Nephron (organoid): Measurements from ENCODE around the gene XPNPEP1.

Experiments
- H3K27ac Mint-ChIP-seq, 3 experiments: 2 replicates each; pipeline ENCODE4 v1.8.0; 2020; ENCODE audit warnings: mixed read lengths in 3 of 3, mild to moderate bottlenecking in 2 of 3, moderate library complexity in 1 of 3
- H3K27me3 Mint-ChIP-seq: 2 replicates; pipeline ENCODE4 v1.8.0; 2021; ENCODE audit warnings: low read depth, mild to moderate bottlenecking, moderate library complexity, mixed read lengths
- H3K36me3 Mint-ChIP-seq: 2 replicates; pipeline ENCODE4 v1.8.0; 2020; ENCODE audit warnings: low read depth, mixed read lengths
- H3K4me1 Mint-ChIP-seq: 2 replicates; pipeline ENCODE4 v1.8.0; 2020; ENCODE audit warnings: mixed read lengths
- H3K4me3 Mint-ChIP-seq, 3 experiments: 2 replicates each; pipeline ENCODE4 v1.8.0; 2020; ENCODE audit warnings: mild to moderate bottlenecking in 3 of 3, mixed read lengths in 3 of 3, moderate library complexity in 2 of 3
- H3K9me3 Mint-ChIP-seq: 2 replicates; pipeline ENCODE4 v1.8.0; 2020; ENCODE audit warnings: mixed read lengths
- CTCF ChIP-seq, 3 experiments: fragments of 200-600 bp; sonication (generic); IDR thresholded peaks; one replicate each; pipeline ENCODE4 v1.5.0; 2021; ENCODE audit warnings: antibody characterized with exemption in 3 of 3; ENCODE audit not compliant: unreplicated experiment in 3 of 3

XPNPEP1 gene

GRCh38 chr10:109851616-109852474 is 71.5 kb downstream of the XPNPEP1 start:
- H3K9me3 Mint-ChIP-seq, result no peaks in the 10 kb centered on the region

GRCh38 chr10:109846832-109847231 is 76.5 kb downstream of the XPNPEP1 start:
- H3K4me1 Mint-ChIP-seq, result no peaks in the 10 kb centered on the region
- H3K4me3 Mint-ChIP-seq, result no peak overlapping the region
- no peaks in the 10 kb centered on the region for H3K9me3 Mint-ChIP-seq
- no peak for TF ChIP-seq CTCF (IDR thresholded peaks at IDR 0.05; ENCODE audit: unreplicated experiment in 3 of 3)
- H3K27ac Mint-ChIP-seq, result no peak overlapping the region
- H3K27me3 Mint-ChIP-seq, result peaks cover 8% of the 10 kb centered on the region
- no peaks in the 10 kb centered on the region for H3K36me3 Mint-ChIP-seq

More at GRCh38 chr10:109851616-109852474, 71.5 kb downstream of the XPNPEP1 start:
- Mint-ChIP-seq H3K4me1 (no peaks in the 10 kb centered on the region), H3K4me3 (no peak overlapping the region), H3K27ac (no peak overlapping the region), H3K27me3 (peaks cover 2% of the 10 kb centered on the region), H3K36me3 (no peaks in the 10 kb centered on the region)
- no peak for TF ChIP-seq CTCF (IDR thresholded peaks at IDR 0.05; ENCODE audit: unreplicated experiment in 3 of 3)

GRCh38 chr10:109845308-109845707 is 78.0 kb downstream of the XPNPEP1 start:
- Mint-ChIP-seq H3K4me1 (no peaks in the 10 kb centered on the region), H3K27ac (no peak overlapping the region), H3K36me3 (no peaks in the 10 kb centered on the region), H3K27me3 (peaks cover 8% of the 10 kb centered on the region), H3K9me3 (no peaks in the 10 kb centered on the region), H3K4me3 (no peak overlapping the region)
- TF ChIP-seq CTCF (IDR thresholded peaks at IDR 0.05; ENCODE audit: unreplicated experiment in 3 of 3), result no peak

- no peaks in the 10 kb centered on the region for H3K36me3 Mint-ChIP-seq
- TF ChIP-seq CTCF (IDR thresholded peaks at IDR 0.05; ENCODE audit: unreplicated experiment in 3 of 3), result no peak
- peaks cover 7% of the 10 kb centered on the region for H3K4me1 Mint-ChIP-seq
- no peaks in the 10 kb centered on the region for H3K27me3 Mint-ChIP-seq
- no peak overlapping the region for H3K27ac Mint-ChIP-seq
- no peaks in the 10 kb centered on the region for H3K9me3 Mint-ChIP-seq
- no peak overlapping the region for H3K4me3 Mint-ChIP-seq
These were observed 84.6 kb downstream of the XPNPEP1 start for GRCh38 chr10:109838592-109839244.

GRCh38 chr10:109837384-109837783 is 85.9 kb downstream of the XPNPEP1 start:
- Mint-ChIP-seq H3K9me3 (peaks cover 2% of the 10 kb centered on the region), H3K27me3 (no peaks in the 10 kb centered on the region), H3K27ac (no peak overlapping the region), H3K36me3 (no peaks in the 10 kb centered on the region), H3K4me1 (peaks cover 7% of the 10 kb centered on the region), H3K4me3 (no peak overlapping the region)
- no peak for TF ChIP-seq CTCF (IDR thresholded peaks at IDR 0.05; ENCODE audit: unreplicated experiment in 3 of 3)
